ENCODE data around the gene KCNF1.
"Not testable (repeated sequence)": the region's sequence is repeated elsewhere in the genome, so short reads cannot be mapped to it uniquely, and the experiment has no call there.

KCNF1 gene

GRCh38 chr2:10940596-10940995 is 28.9 kb downstream of the KCNF1 start:
- DNase-seq (ENCODE audit: low spot score) = no peak

GRCh38 chr2:10941383-10941782 is 29.6 kb downstream of the KCNF1 start:
- no peak for DNase-seq (ENCODE audit: low spot score)

- DNase-seq (ENCODE audit: low spot score) = no peak
Measured at GRCh38 chr2:10944799-10945198, 33.1 kb downstream of the KCNF1 start.

GRCh38 chr2:10946394-10946793 is 34.7 kb downstream of the KCNF1 start:
- DNase-seq (ENCODE audit: low spot score) = no peak

- no peak for DNase-seq (ENCODE audit: low spot score)
Measured at GRCh38 chr2:10947005-10947440, 35.3 kb downstream of the KCNF1 start.

GRCh38 chr2:10947446-10948187 is 35.9 kb downstream of the KCNF1 start:
- DNase-seq (ENCODE audit: low spot score) = no peak

- no peak for DNase-seq (ENCODE audit: low spot score)
Measured at GRCh38 chr2:10948188-10948564, 36.4 kb downstream of the KCNF1 start.

GRCh38 chr2:10948606-10949230 is 37.0 kb downstream of the KCNF1 start:
- DNase-seq (ENCODE audit: low spot score) = no peak

GRCh38 chr2:10949835-10950234 is 38.1 kb downstream of the KCNF1 start:
- DNase-seq (ENCODE audit: low spot score) = no peak

GRCh38 chr2:10951558-10952414 is 40.1 kb downstream of the KCNF1 start:
- DNase-seq (ENCODE audit: low spot score) = no peak

- DNase-seq (ENCODE audit: low spot score) = no peak
Measured at GRCh38 chr2:10954416-10954815, 42.7 kb downstream of the KCNF1 start.

GRCh38 chr2:10954856-10955818 is 43.4 kb downstream of the KCNF1 start:
- DNase-seq (ENCODE audit: low spot score) = no peak

- no peak for DNase-seq (ENCODE audit: low spot score)
Measured at GRCh38 chr2:10956006-10956790, 44.5 kb downstream of the KCNF1 start.

GRCh38 chr2:10957391-10957790 is 45.7 kb downstream of the KCNF1 start:
- no peak for DNase-seq (ENCODE audit: low spot score)

- not testable (repeated sequence) for DNase-seq (ENCODE audit: low spot score)
Measured at GRCh38 chr2:10958452-10958851, 46.7 kb downstream of the KCNF1 start.

- no peak for DNase-seq (ENCODE audit: low spot score)
Measured at GRCh38 chr2:10960606-10961489, 49.1 kb downstream of the KCNF1 start.

- no peak for DNase-seq (ENCODE audit: low spot score)
Measured at GRCh38 chr2:10961490-10961875, 49.7 kb downstream of the KCNF1 start.

- no peak for DNase-seq (ENCODE audit: low spot score)
Measured at GRCh38 chr2:10962004-10962403, 50.3 kb downstream of the KCNF1 start.

GRCh38 chr2:10963155-10963554 is 51.4 kb downstream of the KCNF1 start:
- DNase-seq (ENCODE audit: low spot score) = no peak
